ENCODE measurements around the gene ANXA6.
A peak's percentile ranks its signal among the peaks of the same experiment; 100 is the strongest.

Gene ANXA6

GRCh38 chr5:151110122-151110681 is 47.4 kb downstream of the ANXA6 start (continued):
- TF ChIP-seq ZNF530 (tag by site-specific recombination; IDR thresholded peaks at IDR 0.05; ENCODE audit: low read depth) (no peak), ZNF23 (tag by site-specific recombination; IDR thresholded peaks at IDR 0.05; ENCODE audit: borderline replicate concordance) (no peak)

- H3K36me3 ChIP-seq (ENCODE audit: control insufficient read depth in 2 of 2, insufficient read depth in 1 of 2, low read length in 2 of 2), result peaks cover 11 to 87% of the 10 kb centered on the region in 2 experiments; a peak in 2 of 3 replicates
- no peak overlapping the region for H3K4me3 ChIP-seq (ENCODE audit: low read depth, low read length)
- no peaks in the 10 kb centered on the region for H3K9me3 ChIP-seq (ENCODE audit: control insufficient read depth, insufficient read depth, low read depth, low read length)
- POLR2A ChIA-PET, result no interaction called here
- no peaks in the 10 kb centered on the region for H3K4me1 ChIP-seq (ENCODE audit: control insufficient read depth, insufficient read depth, low read length)
- CTCF ChIA-PET, result interaction anchor here (0.7 to 2.2 kb wide), 3 partner anchors 56 to 528 kb away, joined by 3 to 7 read pairs (median 4); no protein-coding TSS in a partner anchor
- TF ChIP-seq PRDM10 (tag by site-specific recombination; IDR thresholded peaks at IDR 0.05) (no peak), ZNF560 (tag by site-specific recombination; IDR thresholded peaks at IDR 0.05; ENCODE audit: borderline replicate concordance) (no peak), ZNF354C (tag by site-specific recombination; IDR thresholded peaks at IDR 0.05; ENCODE audit: borderline replicate concordance, low read depth) (no peak), INSM2 (tag by site-specific recombination; IDR thresholded peaks at IDR 0.05) (no peak), BCL6B (tag by site-specific recombination; IDR thresholded peaks at IDR 0.05) (no peak), ZNF155 (tag by site-specific recombination; IDR thresholded peaks at IDR 0.05) (no peak), ZNF223 (tag by site-specific recombination; IDR thresholded peaks at IDR 0.05) (no peak), ZNF610 (tag by site-specific recombination; IDR thresholded peaks at IDR 0.05; ENCODE audit: borderline replicate concordance) (no peak)
- H3K27ac ChIP-seq (ENCODE audit: extremely low read depth, low read depth, low read length), result no peak overlapping the region
These were observed 49.0 kb downstream of the ANXA6 start for GRCh38 chr5:151108566-151108965.

GRCh38 chr5:151107738-151108520 is 49.6 kb downstream of the ANXA6 start:
- H3K9me3 ChIP-seq (ENCODE audit: control insufficient read depth, insufficient read depth, low read depth, low read length), result no peaks in the 10 kb centered on the region
- no peaks in the 10 kb centered on the region for H3K4me1 ChIP-seq (ENCODE audit: control insufficient read depth, insufficient read depth, low read length)
- no peak overlapping the region for H3K27ac ChIP-seq (ENCODE audit: extremely low read depth, low read depth, low read length)
- peaks cover 10 to 88% of the 10 kb centered on the region in 2 experiments; a peak in 2 of 3 replicates for H3K36me3 ChIP-seq (ENCODE audit: control insufficient read depth in 2 of 2, insufficient read depth in 1 of 2, low read length in 2 of 2)
- H3K4me3 ChIP-seq (ENCODE audit: low read depth, low read length), result no peak overlapping the region
- TF ChIP-seq ZNF157 (tag by site-specific recombination; IDR thresholded peaks at IDR 0.05) (no peak), ZNF660 (tag by site-specific recombination; IDR thresholded peaks at IDR 0.05) (no peak), GFI1B (tag by site-specific recombination; IDR thresholded peaks at IDR 0.05) (no peak), ZNF624 (tag by site-specific recombination; IDR thresholded peaks at IDR 0.05) (no peak), ZNF311 (tag by site-specific recombination; IDR thresholded peaks at IDR 0.05; ENCODE audit: borderline replicate concordance) (no peak), GLIS1 (tag by site-specific recombination; IDR thresholded peaks at IDR 0.05) (peak; percentile 39; the same call in 1 of the 2 replicates), ZFP3 (tag by site-specific recombination; IDR thresholded peaks at IDR 0.05; ENCODE audit: low read depth) (no peak), ZEB2 (tag by site-specific recombination; IDR thresholded peaks at IDR 0.05) (no peak)
- ChIA-PET CTCF (interaction anchor here (0.6 to 2.2 kb wide), 6 partner anchors 10 to 527 kb away, joined by 3 to 7 read pairs (median 4); no protein-coding TSS in a partner anchor), POLR2A (no interaction called here)

Measured in HEK293 (cell line).